Measurements from ENCODE around the gene DNAH8. TPM values are rescaled to one million over a fixed set of nuclear protein-coding genes. Genes with fewer than 3 reads are reported as not detected.

The DNAH8 gene
- total and polyA plus RNA-seq, 2 donors (not counting 3 experiments of a cell fraction or from before 2014, with no cell fraction given), result 0.29 to 0.61 TPM

DNA sequence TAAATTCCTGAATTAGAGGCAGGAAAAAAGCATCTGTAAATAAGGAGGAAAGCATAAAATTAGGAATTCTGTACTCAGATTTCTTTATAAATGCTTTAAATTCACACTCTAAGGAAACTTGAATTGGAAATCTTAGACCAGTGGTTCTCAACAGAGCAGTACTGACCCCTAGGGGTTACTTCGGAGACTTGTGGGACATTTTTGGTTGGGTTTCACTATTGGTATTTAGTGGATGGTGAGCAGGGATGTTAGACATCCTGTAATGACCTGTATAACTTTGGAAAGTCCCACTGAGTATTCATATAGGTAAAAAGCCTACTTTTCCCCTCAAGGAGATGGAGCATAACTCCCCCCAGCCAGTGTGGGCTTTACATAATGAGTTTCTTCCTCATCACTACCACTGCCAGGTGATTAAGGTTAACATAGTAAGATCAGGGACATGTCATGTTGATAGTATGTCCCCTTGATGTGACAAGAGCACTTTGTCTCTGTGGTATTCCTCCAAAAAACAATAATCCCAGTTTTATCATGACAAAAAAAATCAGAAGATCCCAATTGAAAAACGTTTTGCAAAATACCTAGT lies 43.1 kb upstream of the DNAH8 start:
- ChIA-PET POLR2A (no interaction called here), CTCF (interaction anchor here (1.0 to 1.7 kb wide), 7 partner anchors 93 to 967 kb away, joined by 3 to 12 read pairs (median 4); no protein-coding TSS in a partner anchor)
- Histone ChIP-seq H3K9me1 (replicated peaks; ENCODE audit: control insufficient read depth, extremely low read depth, insufficient read depth, low read length) (no peaks in the 10 kb centered on the region), H3K36me3 (ENCODE audit: control insufficient read depth in 2 of 2, extremely low read depth in 1 of 2, insufficient read depth in 2 of 2, low read length in 2 of 2) (peaks cover 2 to 4% of the 10 kb centered on the region in 2 experiments), H3K27me3 (ENCODE audit: control insufficient read depth in 2 of 2, insufficient read depth in 2 of 2, low read length in 2 of 2) (no peaks in the 10 kb centered on the region), H3K9ac (replicated peaks; ENCODE audit: extremely low read depth, insufficient read depth, low read length) (no peak overlapping the region), H4K20me1 (replicated peaks; ENCODE audit: control insufficient read depth, extremely low read depth, insufficient read depth, low read length) (no peaks in the 10 kb centered on the region), H3K4me3 (replicated peaks in 1 of 3; ENCODE audit: insufficient read depth in 1 of 3, low read depth in 1 of 3, low read length in 3 of 3) (no peak overlapping the region), H3K79me2 (ENCODE audit: control insufficient read depth, insufficient read depth, low read length) (no peaks in the 10 kb centered on the region), H3K4me2 (ENCODE audit: insufficient read depth, low read length) (no peak overlapping the region), H3K4me1 (ENCODE audit: control insufficient read depth, extremely low read depth, insufficient read depth, low read length) (peaks cover 15% of the 10 kb centered on the region), H3K9me3 (replicated peaks; ENCODE audit: control insufficient read depth, insufficient read depth, low read length) (no peaks in the 10 kb centered on the region), H3K27ac (ENCODE audit: insufficient read depth, low read depth, low read length) (no peak overlapping the region), H2AFZ (ENCODE audit: low read depth, low read length) (no peak overlapping the region)
- intact Hi-C loops (cut with micrococcal nuclease) (loop anchor here (1.0 to 10.0 kb wide), 6 partner anchors 99 to 967 kb away; no protein-coding TSS in a partner anchor), dilution Hi-C loops (cut with MboI; ENCODE audit: extremely low pct_ligation_motif_present, low sequenced_read_pairs) (no loop called here)
- FAIRE-seq, result no peak
- no TSS peak for BruUV-seq (replicated peaks)
- DNase-seq (ENCODE audit: low read depth, low spot score), result peak; percentile 60
- TF ChIP-seq MAX (IDR thresholded peaks at IDR 0.05; ENCODE audit: insufficient read depth, insufficient read length) (no peak), CTCF (IDR thresholded peaks at IDR 0.05; ENCODE audit: extremely low read depth in 1 of 2, insufficient read depth in 1 of 2, low read depth in 1 of 2, low read length in 2 of 2) (peak; percentile 55 to 60)
